Right lobe of liver (tissue), 6 donors: ENCODE data around the gene SNX30. TPM values are rescaled to one million over a fixed set of nuclear protein-coding genes. Genes with fewer than 3 reads are reported as not detected.

ENCODE experiments used
- ATAC-seq, 4 donors: fragments of 200-7000 bp; cut with Tn5 transposase; one replicate each; pipeline ENCODE4 v1.9.1; 2020; ENCODE audit warnings: mild to moderate bottlenecking in 4 of 4, moderate library complexity in 4 of 4
- DNase-seq, 3 donors: peaks; one replicate each; pipeline ENCODE4 v3.0.0-alpha.2; 2020
- H3K27ac ChIP-seq, 3 donors: fragments of 200-600 bp; one replicate each; pipeline ENCODE4 v1.8.0; 2022
- H3K27me3 ChIP-seq, 2 donors: fragments of 200-600 bp; one replicate each; pipeline ENCODE4 v1.8.0; 2022
- H3K36me3 ChIP-seq, 4 donors: fragments of 200-600 bp; sonication (generic) in 1 of 4; one replicate each; pipeline versions ENCODE4 v1.5.1 to v1.8.0; 2017 to 2022; ENCODE audit warnings: control low read depth in 1 of 4
- H3K4me1 ChIP-seq, 4 donors: fragments of 200-600 bp; sonication (generic) in 1 of 4; one replicate each; pipeline versions ENCODE4 v1.5.1 to v1.8.0; 2017 to 2022; ENCODE audit warnings: control low read depth in 1 of 4
- H3K4me3 ChIP-seq, 3 donors: fragments of 200-600 bp; one replicate each; pipeline ENCODE4 v1.8.0; 2022
- H3K9me3 ChIP-seq, 4 donors: fragments of 200-600 bp; sonication (generic) in 1 of 4; one replicate each; pipeline versions ENCODE4 v1.5.1 to v1.8.0; 2017 to 2022; ENCODE audit warnings: control low read depth in 1 of 4
- CTCF ChIP-seq, 4 donors: fragments of 200-600 bp in 3 of 4; fragments of 450-650 bp in 1 of 4; IDR thresholded peaks; one replicate each; pipeline versions ENCODE4 v1.5.1 to v1.8.0; 2016 to 2022; ENCODE audit warnings: antibody characterized with exemption in 4 of 4, mild to moderate bottlenecking in 2 of 4
- POLR2A ChIP-seq: fragments of 450-650 bp; IDR thresholded peaks from one replicate; pipeline ENCODE4 v1.6.1; 2017; ENCODE audit warnings: antibody characterized with exemption, mild to moderate bottlenecking
- WGBS: methylation state at CpG from one replicate; pipeline ENCODE4 v1.1.6; 2018; ENCODE audit warnings: low coverage, low lambda C conversion rate; ENCODE audit not compliant: insufficient coverage; ENCODE audit errors: missing lambda C conversion rate; 5-methylcytosine and 5-hydroxymethylcytosine counted together
- intact Hi-C, 2 donors: fragments of 100-400 bp; cut with DNase I; formaldehyde crosslinking; loops; one replicate each; pipeline versions ENCODE4 v1.11.2 to v1.14.1; 2022
- total RNA-seq, 6 experiments: library from RNA; depleted of rRNA in 2 of 6; stranded (reverse); fragments of >200 nt in 2 of 6; fragmentation: NEBNext Ultra II Directional in 3 of 6; extraction: Animal tissue kit (Norgen Biotek cat#: 25700) in 3 of 6; gene quantifications; one replicate each; pipeline versions ENCODE4 v1.1.0 to v1.2.4, GENCODE V29; 2016 to 2023
- donor health status: DM: no; HTN: yes; CAD: no.
- donor health status: DM: no; HTN: no; CAD: no.
- donor health status: DM: no; HTN: no; CAD: no.
- donor health status: DM: no; HTN: yes; CAD: no.
- donor health status: DM: no; HTN: yes; CAD: no.

SNX30 gene
- total RNA-seq, 6 experiments from 2014 or later, result 5.2 to 9.0 (median 7.5) TPM

- intact Hi-C loops, result no loop called here
- peaks cover 0 to 5% (median 2%) of the 10 kb centered on the region in 4 donors for H3K4me1 ChIP-seq
- H3K9me3 ChIP-seq, result no peaks in the 10 kb centered on the region
- no peak overlapping the region for H3K27ac ChIP-seq
- H3K36me3 ChIP-seq, result no peaks in the 10 kb centered on the region
- no peaks in the 10 kb centered on the region for H3K27me3 ChIP-seq
- no peak for ATAC-seq
- DNase-seq, result peak in 1 of 3 donors; percentile 16
- H3K4me3 ChIP-seq, result no peak overlapping the region
- TF ChIP-seq CTCF (IDR thresholded peaks at IDR 0.05) (no peak), POLR2A (no peak)
Observed at GRCh38 chr9:112777914-112778313, 27.4 kb downstream of the SNX30 start.

- ATAC-seq, result no peak
- no peak for DNase-seq
- no peak overlapping the region for H3K4me3 ChIP-seq
- no peak for TF ChIP-seq CTCF (IDR thresholded peaks at IDR 0.05)
- no peak for TF ChIP-seq POLR2A
- no peak overlapping the region for H3K27ac ChIP-seq
- H3K9me3 ChIP-seq, result no peaks in the 10 kb centered on the region
- no peaks in the 10 kb centered on the region for H3K4me1 ChIP-seq
- H3K27me3 ChIP-seq, result no peaks in the 10 kb centered on the region
- 89% methylated on average over 6 of the region's 6 CpGs for WGBS
- no peaks in the 10 kb centered on the region for H3K36me3 ChIP-seq
- intact Hi-C loops, result no loop called here
Observed at GRCh38 chr9:112780450-112781036, 30.0 kb downstream of the SNX30 start.

- Histone ChIP-seq H3K4me1 (no peaks in the 10 kb centered on the region), H3K36me3 (no peaks in the 10 kb centered on the region), H3K4me3 (no peak overlapping the region), H3K27me3 (no peaks in the 10 kb centered on the region), H3K27ac (no peak overlapping the region), H3K9me3 (no peaks in the 10 kb centered on the region)
- no peak for ATAC-seq
- intact Hi-C loops, result no loop called here
- WGBS, result 88% methylated on average over 1 of the region's 1 CpG
- no peak for DNase-seq
- no peak for TF ChIP-seq CTCF (IDR thresholded peaks at IDR 0.05)
- TF ChIP-seq POLR2A, result no peak
Observed at GRCh38 chr9:112782218-112782617, 31.7 kb downstream of the SNX30 start.

GRCh38 chr9:112783551-112783954, 33.0 kb downstream of the SNX30 start:
- no peaks in the 10 kb centered on the region for H3K4me1 ChIP-seq
- intact Hi-C loops, result no loop called here
- H3K4me3 ChIP-seq, result no peak overlapping the region
- no peaks in the 10 kb centered on the region for H3K27me3 ChIP-seq
- 38% methylated on average over 4 of the region's 4 CpGs for WGBS
- no peak overlapping the region for H3K27ac ChIP-seq
- no peaks in the 10 kb centered on the region for H3K36me3 ChIP-seq
- DNase-seq (no peak), ATAC-seq (peak in 1 of 4 donors; percentile 16)
- TF ChIP-seq CTCF (IDR thresholded peaks at IDR 0.05), result no peak
- no peak for TF ChIP-seq POLR2A
- no peaks in the 10 kb centered on the region for H3K9me3 ChIP-seq
